HG02973 (cell line): ENCODE measurements around the gene KDM4B.
"Not testable (repeated sequence)": the region's sequence is repeated elsewhere in the genome, so short reads cannot be mapped to it uniquely, and the experiment has no call there.

Source experiments
- ATAC-seq: cut with Tn5 transposase; IDR thresholded peaks from one replicate; pipeline ENCODE4 v1.9.1; 2021; ENCODE audit warnings: moderate library complexity; ENCODE audit not compliant: unreplicated experiment

Gene KDM4B

DNA sequence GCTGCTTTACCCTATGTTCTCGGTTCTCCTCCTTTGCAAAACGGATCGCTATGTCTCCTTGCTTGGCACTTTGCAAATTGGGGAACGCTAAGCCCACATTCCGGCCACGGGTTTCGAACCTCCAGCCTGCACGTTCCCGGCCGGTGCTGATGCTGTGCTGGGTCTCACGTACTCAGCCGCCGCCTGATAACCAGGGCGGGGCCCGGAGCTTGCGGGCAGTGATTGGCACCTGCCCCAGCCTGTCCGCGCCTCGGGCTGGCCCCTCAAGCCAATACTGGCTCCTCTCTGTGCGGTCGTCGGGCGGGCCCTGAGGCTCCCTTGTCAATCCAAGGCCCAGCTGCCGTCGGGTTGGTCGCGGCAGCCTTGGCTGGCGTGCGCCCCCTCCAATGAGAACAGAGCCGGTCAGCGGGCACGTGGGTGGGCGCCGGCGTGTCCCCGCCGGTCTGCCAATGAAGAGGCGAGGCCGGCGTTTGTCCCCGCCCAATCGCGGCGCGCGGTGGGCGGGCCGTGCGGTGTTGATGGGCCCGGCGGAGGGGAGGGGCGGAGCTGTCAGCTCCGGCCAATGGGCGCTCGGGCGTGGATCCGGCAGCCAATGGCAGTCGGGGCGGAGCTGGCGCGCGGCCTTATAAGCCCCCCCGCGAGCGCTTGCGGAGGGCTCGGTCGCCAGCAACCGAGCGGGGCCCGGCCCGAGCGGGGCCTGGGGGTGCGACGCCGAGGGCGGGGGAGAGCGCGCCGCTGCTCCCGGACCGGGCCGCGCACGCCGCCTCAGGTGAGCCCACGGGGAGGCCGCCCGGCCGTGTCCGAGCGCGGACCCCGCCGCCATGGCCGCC lies at the start of gene KDM4B:
Gene KDM4B, plus strand, starts transcription at position 652 of the 830 bp plus-strand sequence. CDS start 63,778 bp downstream, outside the sequence.
- ATAC-seq = peak; percentile 81

GRCh38 chr19:4922530-4923275 lies 46.2 kb upstream of the KDM4B start:
- ATAC-seq = no peak

- no peak for ATAC-seq
Measured at GRCh38 chr19:4923276-4923747, 45.6 kb upstream of the KDM4B start.

- ATAC-seq = no peak
Measured at GRCh38 chr19:4929186-4929585, 39.7 kb upstream of the KDM4B start.

- no peak for ATAC-seq
Measured at GRCh38 chr19:4930664-4931063, 38.2 kb upstream of the KDM4B start.

DNA sequence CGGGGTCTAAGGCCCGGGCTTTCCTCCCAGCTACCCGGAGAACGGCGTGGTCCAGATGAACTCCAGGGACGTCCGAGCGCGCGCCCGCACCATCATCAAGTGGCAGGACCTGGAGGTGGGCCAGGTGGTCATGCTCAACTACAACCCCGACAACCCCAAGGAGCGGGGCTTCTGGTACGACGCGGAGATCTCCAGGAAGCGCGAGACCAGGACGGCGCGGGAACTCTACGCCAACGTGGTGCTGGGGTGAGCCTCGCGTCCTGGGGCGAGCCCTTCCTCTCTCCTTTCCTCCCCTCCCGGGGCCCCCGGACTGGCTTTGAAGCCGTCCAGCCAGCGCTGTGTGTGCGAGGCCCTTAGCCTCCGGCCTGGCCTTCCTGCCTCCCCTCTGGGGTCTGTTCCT lies 36.2 kb upstream of the KDM4B start:
- no peak for ATAC-seq

- no peak for ATAC-seq
Measured at GRCh38 chr19:4933528-4933927, 35.4 kb upstream of the KDM4B start.

- no peak for ATAC-seq
Measured at GRCh38 chr19:4935444-4935843, 33.5 kb upstream of the KDM4B start.

- no peak for ATAC-seq
Measured at GRCh38 chr19:4937060-4937459, 31.9 kb upstream of the KDM4B start.

DNA sequence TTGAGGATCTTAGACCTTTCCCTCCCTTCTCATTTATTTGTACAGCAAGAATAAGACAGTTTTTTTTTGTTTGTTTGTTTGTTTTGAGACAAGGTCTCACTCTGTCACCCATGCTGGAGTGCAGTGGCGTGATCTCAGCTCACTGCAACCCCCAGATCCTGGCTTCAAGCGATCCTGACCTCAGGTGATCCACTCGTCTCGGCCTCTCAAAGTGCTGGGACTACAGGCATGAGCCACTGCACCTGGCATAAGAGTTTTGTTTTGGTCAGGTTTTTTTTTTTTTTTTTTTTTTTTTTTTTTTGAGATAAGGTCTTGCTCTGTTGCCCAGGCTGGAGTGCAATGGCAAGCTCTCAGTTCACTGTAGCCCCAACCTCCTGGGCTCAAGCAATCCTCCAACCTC lies 30.5 kb upstream of the KDM4B start:
- ATAC-seq = not testable (repeated sequence)

DNA sequence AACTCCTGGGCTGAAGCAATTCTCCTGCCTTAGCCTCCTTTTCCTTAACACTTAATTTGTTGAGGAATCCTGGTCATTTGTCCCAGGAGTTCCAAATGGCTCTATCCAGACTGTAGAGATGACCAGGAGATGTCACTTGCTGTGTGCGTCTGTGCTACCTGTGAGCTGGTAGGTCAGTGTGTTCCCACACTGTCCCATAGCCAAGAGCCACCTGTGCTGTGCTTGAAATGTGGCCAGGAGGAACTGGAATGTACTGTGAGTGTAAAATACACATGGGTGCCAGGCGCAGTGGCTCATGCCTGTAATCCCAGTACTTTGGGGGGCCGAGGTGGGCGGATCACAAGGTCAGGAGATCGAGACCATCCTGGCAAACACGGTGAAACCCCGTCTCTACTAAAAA lies 29.4 kb upstream of the KDM4B start:
- no peak for ATAC-seq

- not testable (repeated sequence) for ATAC-seq
Measured at GRCh38 chr19:4941638-4942169, 27.2 kb upstream of the KDM4B start.

DNA sequence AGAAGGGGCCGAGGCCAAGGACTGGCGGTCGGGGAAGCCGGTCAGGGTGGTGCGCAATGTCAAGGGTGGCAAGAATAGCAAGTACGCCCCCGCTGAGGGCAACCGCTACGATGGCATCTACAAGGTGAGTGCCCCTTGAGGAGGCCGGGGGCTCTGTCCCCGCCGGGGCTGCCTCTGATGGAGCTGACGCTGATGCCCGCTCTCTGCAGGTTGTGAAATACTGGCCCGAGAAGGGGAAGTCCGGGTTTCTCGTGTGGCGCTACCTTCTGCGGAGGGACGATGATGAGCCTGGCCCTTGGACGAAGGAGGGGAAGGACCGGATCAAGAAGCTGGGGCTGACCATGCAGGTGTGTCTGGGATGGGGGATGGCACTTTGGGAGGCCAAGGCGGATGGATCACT lies 18.3 kb upstream of the KDM4B start:
- ATAC-seq = not testable (repeated sequence)

- no peak for ATAC-seq
Measured at GRCh38 chr19:4951656-4952055, 17.3 kb upstream of the KDM4B start.

- no peak for ATAC-seq
Measured at GRCh38 chr19:4952945-4953344, 16.0 kb upstream of the KDM4B start.

- not testable (repeated sequence) for ATAC-seq
Measured at GRCh38 chr19:4954320-4955149, 14.4 kb upstream of the KDM4B start.

- no peak for ATAC-seq
Measured at GRCh38 chr19:4955274-4955673, 13.6 kb upstream of the KDM4B start.

- ATAC-seq = no peak
Measured at GRCh38 chr19:4957981-4958380, 10.9 kb upstream of the KDM4B start.

- ATAC-seq = no peak
Measured at GRCh38 chr19:4962085-4962619, 6.8 kb upstream of the KDM4B start.

- ATAC-seq = no peak
Measured at GRCh38 chr19:4965061-4965460, 3.9 kb upstream of the KDM4B start.

GRCh38 chr19:4966591-4966990 lies 2.3 kb upstream of the KDM4B start:
- ATAC-seq = no peak
